ENCODE data around the gene NCAM1.

NCAM1 gene

GRCh38 chr11:112949781-112950575 is 11.2 kb upstream of the NCAM1 start:
- no peak for DNase-seq (ENCODE audit: extremely low spot score)
- ChIA-PET CTCF (interaction anchor here (1.0 kb wide), 1 partner anchor 8 kb away, joined by 3 read pairs; no protein-coding TSS in a partner anchor), POLR2A (no interaction called here)
- no peak for TF ChIP-seq NFRKB (IDR thresholded peaks at IDR 0.05)
- TF ChIP-seq BHLHE40 (IDR thresholded peaks at IDR 0.05; ENCODE audit: borderline replicate concordance), result no peak

GRCh38 chr11:112958670-112959069 is 2.5 kb upstream of the NCAM1 start:
- POLR2A ChIA-PET, result no interaction called here
- CTCF ChIA-PET, result interaction anchor here (0.6 to 0.7 kb wide), 2 partner anchors 9 to 174 kb away, joined by 3 read pairs; no protein-coding TSS in a partner anchor
- DNase-seq (ENCODE audit: extremely low spot score), result peak; percentile 29
- no peak for TF ChIP-seq ELF4 (IDR thresholded peaks at IDR 0.05)
- TF ChIP-seq, protein P1, sequence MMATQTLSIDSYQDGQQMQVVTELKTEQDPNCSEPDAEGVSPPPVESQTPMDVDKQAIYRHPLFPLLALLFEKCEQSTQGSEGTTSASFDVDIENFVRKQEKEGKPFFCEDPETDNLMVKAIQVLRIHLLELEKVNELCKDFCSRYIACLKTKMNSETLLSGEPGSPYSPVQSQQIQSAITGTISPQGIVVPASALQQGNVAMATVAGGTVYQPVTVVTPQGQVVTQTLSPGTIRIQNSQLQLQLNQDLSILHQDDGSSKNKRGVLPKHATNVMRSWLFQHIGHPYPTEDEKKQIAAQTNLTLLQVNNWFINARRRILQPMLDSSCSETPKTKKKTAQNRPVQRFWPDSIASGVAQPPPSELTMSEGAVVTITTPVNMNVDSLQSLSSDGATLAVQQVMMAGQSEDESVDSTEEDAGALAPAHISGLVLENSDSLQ (IDR thresholded peaks at IDR 0.05), result peak; percentile 25; the same call in 1 of the 2 replicates

DNA sequence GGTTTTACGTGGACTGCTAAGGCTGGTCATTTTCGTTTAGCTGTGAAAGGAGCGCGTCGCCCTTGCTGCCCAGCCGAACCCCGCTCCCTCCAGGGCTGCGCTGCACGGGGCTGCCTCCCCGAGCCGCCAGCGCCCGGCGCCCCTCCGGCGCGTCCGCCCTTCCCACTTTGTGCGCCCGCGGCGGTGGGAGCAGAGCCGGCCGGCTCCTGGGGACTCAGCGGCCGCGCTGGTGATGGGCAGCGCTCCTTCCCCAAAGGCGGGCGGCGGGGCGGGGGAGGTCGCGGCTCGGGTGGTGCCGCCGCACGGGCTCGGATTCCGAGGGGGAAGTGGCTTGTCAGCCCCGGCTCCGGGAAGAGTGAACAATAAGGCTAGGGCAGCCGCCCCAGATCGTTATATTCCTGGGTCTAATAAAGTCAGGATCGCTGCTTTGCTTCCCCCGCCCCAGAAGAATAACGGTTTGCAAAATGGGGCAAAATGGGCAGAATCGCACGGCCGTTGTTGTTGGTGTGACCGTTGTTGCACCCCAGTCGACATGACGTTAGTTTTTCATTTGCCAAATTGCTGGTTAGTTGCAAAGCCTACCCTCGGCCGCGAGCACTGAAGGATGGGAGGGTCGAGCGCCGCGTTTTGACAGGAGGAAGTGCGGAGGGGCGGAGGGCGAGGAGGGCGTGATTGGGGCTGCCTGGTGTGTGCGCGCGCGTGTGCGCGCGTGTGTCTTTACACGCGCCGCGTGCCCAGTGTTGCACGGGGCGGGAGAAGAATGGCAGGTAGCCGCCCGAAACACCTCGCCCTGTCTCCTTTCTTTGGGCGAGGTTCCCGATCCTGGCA is 745 bp downstream of the NCAM1 start:
- CTCF ChIA-PET, result interaction anchor here (0.7 to 1.2 kb wide), 2 partner anchors 18 to 317 kb away, joined by 3 read pairs; no protein-coding TSS in a partner anchor
- TF ChIP-seq SUZ12 (IDR thresholded peaks at IDR 0.05) (no peak), L3MBTL2 (conservative IDR thresholded peaks at IDR 0.05) (peak; percentile 21)
- POLR2A ChIA-PET, result interaction anchor here (0.8 to 1.1 kb wide), 2 partner anchors 17 to 53 kb away, joined by 3 to 4 read pairs; no protein-coding TSS in a partner anchor
- DNase-seq (ENCODE audit: extremely low spot score), result peak; percentile 22

DNA sequence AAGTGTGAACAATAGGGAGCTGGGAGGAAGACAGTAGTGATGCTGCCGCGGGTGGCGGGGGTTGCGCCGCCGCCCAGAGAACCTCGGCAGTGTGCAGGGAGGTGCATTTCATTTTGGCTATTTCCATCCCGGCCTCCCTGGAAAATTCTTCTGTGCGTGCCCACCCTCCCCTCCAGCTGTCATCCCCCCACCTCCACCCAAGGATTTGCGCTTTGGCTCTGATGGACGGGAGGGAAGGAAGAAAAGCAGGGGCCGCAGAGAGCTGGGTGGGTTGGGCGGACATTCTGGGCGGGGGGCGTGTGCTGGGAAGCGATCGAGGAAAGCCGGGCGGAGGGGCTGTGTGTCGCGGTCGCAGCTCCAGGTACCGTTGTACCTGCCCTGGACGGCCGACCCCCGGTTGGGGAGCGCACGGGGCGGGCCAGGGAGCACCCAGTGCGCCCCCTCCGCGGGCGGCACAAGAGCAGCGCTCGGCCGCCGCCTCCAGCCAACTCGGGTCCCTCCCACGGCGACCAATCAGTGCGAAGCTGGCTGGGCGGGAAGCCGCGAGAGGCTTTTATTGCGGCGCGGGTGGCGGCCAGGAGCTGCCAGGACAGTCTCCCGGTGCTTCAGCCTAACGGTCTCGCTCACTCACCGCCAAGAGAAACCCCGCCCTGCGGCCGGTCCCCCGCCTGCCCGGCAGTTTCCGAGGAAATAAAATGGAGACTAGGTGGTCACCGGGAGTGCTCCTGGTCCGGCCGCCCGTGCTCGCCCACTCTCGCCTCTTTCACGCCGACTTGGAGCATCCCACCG is 1.6 kb downstream of the NCAM1 start:
- DNase-seq (ENCODE audit: extremely low spot score), result peak; percentile 59

DNA sequence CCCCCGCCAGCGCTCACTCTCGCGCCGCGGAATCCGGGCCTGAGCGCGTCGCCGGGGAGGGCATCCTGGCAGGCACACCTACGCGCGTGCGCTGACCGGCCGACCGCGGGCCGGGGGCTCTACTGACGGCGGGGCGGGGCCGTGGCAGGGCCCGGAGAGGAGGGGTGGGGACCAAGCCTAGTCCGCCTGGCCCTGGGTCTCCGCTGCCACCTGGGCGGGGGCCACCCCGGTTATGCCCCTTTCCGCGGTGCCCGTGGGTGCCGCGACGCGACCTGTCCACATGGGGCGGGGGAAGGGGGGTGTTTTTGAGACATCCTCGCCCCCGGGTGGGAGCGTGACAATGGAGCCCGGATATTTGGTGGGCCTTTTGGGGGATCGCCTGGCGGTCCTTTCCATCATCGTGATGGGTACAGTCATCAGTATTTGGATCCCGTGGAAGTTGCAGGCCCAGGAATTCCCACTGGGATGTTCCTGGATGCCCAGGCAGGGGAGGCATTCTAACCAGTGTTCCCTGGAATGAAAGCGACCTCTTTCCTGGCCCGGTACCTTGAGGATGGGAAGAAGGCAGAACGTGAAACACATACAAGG is 2.2 kb downstream of the NCAM1 start:
- ChIA-PET CTCF (no interaction called here), POLR2A (interaction anchor here (0.9 to 1.1 kb wide), 2 partner anchors 23 to 51 kb away, joined by 4 read pairs; no protein-coding TSS in a partner anchor)
- DNase-seq (ENCODE audit: extremely low spot score), result no peak
- TF ChIP-seq CTBP1 (IDR thresholded peaks at IDR 0.05; ENCODE audit: borderline replicate concordance) (no peak), TARDBP (IDR thresholded peaks at IDR 0.05) (no peak), LEF1 (IDR thresholded peaks at IDR 0.05; ENCODE audit: borderline replicate concordance) (no peak)

More for the DNA sequence above, 1.6 kb downstream of the NCAM1 start:
- TF ChIP-seq ELF4 (IDR thresholded peaks at IDR 0.05) (no peak), FOXA1 (IDR thresholded peaks at IDR 0.05) (no peak), TARDBP (IDR thresholded peaks at IDR 0.05) (no peak), L3MBTL2 (conservative IDR thresholded peaks at IDR 0.05) (peak; percentile 93)
- POLR2A ChIA-PET, result interaction anchor here (0.8 to 1.1 kb wide), 3 partner anchors 18 to 52 kb away, joined by 3 to 4 read pairs (median 4); no protein-coding TSS in a partner anchor
- CTCF ChIA-PET, result no interaction called here

GRCh38 chr11:112965656-112966055 is 4.4 kb downstream of the NCAM1 start:
- no peak for TF ChIP-seq FOXM1 (IDR thresholded peaks at IDR 0.05; ENCODE audit: borderline replicate concordance)
- TF ChIP-seq ELF4 (IDR thresholded peaks at IDR 0.05), result no peak
- TF ChIP-seq, protein P1 (IDR thresholded peaks at IDR 0.05), result no peak
- TF ChIP-seq BHLHE40 (IDR thresholded peaks at IDR 0.05; ENCODE audit: borderline replicate concordance), result no peak
- TF ChIP-seq HDGF (IDR thresholded peaks at IDR 0.05; ENCODE audit: borderline replicate concordance), result no peak
- TF ChIP-seq ARNT (IDR thresholded peaks at IDR 0.05), result no peak
- TF ChIP-seq LEF1 (IDR thresholded peaks at IDR 0.05; ENCODE audit: borderline replicate concordance), result no peak
- TF ChIP-seq FOXA1 (IDR thresholded peaks at IDR 0.05), result no peak
- TF ChIP-seq CTBP1 (IDR thresholded peaks at IDR 0.05; ENCODE audit: borderline replicate concordance), result no peak
- TF ChIP-seq SP1 (IDR thresholded peaks at IDR 0.05), result no peak
- TF ChIP-seq FOXK2 (IDR thresholded peaks at IDR 0.05), result no peak
- no peak for TF ChIP-seq ZNF384 (IDR thresholded peaks at IDR 0.05)
- TF ChIP-seq TARDBP (IDR thresholded peaks at IDR 0.05), result no peak
- TF ChIP-seq NFRKB (IDR thresholded peaks at IDR 0.05), result no peak
- TF ChIP-seq L3MBTL2 (conservative IDR thresholded peaks at IDR 0.05), result no peak
- no peak for TF ChIP-seq SUZ12 (IDR thresholded peaks at IDR 0.05)
- CTCF ChIA-PET, result interaction anchor here (1.0 kb wide), 1 partner anchor 167 kb away, joined by 3 read pairs; no protein-coding TSS in a partner anchor
- no peak for DNase-seq (ENCODE audit: extremely low spot score)
- POLR2A ChIA-PET, result no interaction called here
